ENCODE results near the gene SPATA24. TPM values are rescaled to one million over a fixed set of nuclear protein-coding genes. Genes with fewer than 3 reads are reported as not detected.
"Not testable (repeated sequence)": the region's sequence is repeated elsewhere in the genome, so short reads cannot be mapped to it uniquely, and the experiment has no call there.

SPATA24 gene
- total RNA-seq, 1 donor from 2014 or later, result not detected

DNA sequence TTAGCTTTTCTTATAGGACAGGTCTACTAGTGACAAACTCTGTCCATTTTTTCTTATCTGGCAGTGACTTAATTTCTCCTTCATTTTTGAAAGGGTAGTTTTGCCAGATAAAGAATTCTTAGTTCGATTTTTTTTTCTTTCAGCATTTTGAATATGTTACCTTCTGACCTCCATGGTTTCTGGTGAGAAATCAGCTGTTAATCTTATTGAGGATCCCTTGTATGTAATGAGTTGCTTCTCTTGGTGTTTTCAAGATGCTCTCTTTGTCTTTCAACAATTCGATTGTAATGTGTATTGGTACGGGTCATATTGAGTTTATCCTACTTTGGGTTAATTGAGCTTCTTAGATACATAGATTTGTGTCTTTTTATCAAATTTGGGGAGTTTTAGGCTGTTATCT lies 49.7 kb downstream of the SPATA24 start:
- intact Hi-C loops (cut with DNase I), result no loop called here
- H3K4me1 ChIP-seq, result no peaks in the 10 kb centered on the region
- no peak overlapping the region for H3K27ac ChIP-seq
- no peaks in the 10 kb centered on the region for H3K9me3 ChIP-seq
- no peaks in the 10 kb centered on the region for H3K27me3 ChIP-seq
- peaks cover 0 to 5% of the 10 kb centered on the region in 2 donors for H3K36me3 ChIP-seq
- DNase-seq (ENCODE audit: low spot score in 2 of 2), result no peak
- H3K4me3 ChIP-seq, result no peak overlapping the region
- TF ChIP-seq, protein P1, sequence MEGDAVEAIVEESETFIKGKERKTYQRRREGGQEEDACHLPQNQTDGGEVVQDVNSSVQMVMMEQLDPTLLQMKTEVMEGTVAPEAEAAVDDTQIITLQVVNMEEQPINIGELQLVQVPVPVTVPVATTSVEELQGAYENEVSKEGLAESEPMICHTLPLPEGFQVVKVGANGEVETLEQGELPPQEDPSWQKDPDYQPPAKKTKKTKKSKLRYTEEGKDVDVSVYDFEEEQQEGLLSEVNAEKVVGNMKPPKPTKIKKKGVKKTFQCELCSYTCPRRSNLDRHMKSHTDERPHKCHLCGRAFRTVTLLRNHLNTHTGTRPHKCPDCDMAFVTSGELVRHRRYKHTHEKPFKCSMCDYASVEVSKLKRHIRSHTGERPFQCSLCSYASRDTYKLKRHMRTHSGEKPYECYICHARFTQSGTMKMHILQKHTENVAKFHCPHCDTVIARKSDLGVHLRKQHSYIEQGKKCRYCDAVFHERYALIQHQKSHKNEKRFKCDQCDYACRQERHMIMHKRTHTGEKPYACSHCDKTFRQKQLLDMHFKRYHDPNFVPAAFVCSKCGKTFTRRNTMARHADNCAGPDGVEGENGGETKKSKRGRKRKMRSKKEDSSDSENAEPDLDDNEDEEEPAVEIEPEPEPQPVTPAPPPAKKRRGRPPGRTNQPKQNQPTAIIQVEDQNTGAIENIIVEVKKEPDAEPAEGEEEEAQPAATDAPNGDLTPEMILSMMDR (IDR thresholded peaks at IDR 0.05), result no peak

DNA sequence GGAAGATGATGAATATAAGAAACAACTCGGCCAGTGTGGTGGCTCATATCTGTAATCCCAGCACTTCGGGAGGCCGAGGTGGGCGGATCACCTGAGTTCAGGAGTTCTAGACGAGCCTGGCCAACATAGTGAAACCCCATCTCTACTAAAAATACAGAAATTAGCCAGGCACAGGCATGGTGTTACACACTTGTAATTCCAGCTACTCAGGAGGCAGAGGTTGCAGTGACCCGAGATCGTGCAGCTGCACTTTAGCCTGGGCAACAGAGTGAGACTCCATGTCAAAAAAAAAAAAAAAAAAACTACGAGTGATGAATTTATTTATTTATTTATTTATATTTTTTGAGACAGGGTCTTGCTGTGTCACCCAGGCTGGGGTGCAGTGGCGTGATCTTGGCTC lies 56.0 kb downstream of the SPATA24 start:
- peaks cover 3 to 12% of the 10 kb centered on the region in 2 donors for H3K4me1 ChIP-seq
- H3K4me3 ChIP-seq; intact Hi-C loops (cut with DNase I): not testable (repeated sequence)

More for the DNA sequence above, 56.0 kb downstream of the SPATA24 start:
- not testable (repeated sequence) for DNase-seq (ENCODE audit: low spot score in 2 of 2); H3K27ac ChIP-seq; H3K36me3 ChIP-seq; H3K9me3 ChIP-seq; H3K27me3 ChIP-seq

Other genes starting within 250 kb of the SPATA24 start
- gene SIL1, start 205.7 kb downstream of the SPATA24 start, total RNA-seq, result 53.4 TPM
- 58.8 TPM for gene MATR3, start 110.3 kb downstream of the SPATA24 start, total RNA-seq
- 27.6 TPM for gene PAIP2, start 62.2 kb downstream of the SPATA24 start, total RNA-seq
- gene SLC23A1, start 20.8 kb downstream of the SPATA24 start, total RNA-seq, result not detected
- gene MZB1, start 14.2 kb downstream of the SPATA24 start, total RNA-seq, result 8.0 TPM
- 4.3 TPM for gene PROB1, start 9.0 kb downstream of the SPATA24 start, total RNA-seq
- 8.4 TPM for gene DNAJC18, start 35.4 kb upstream of the SPATA24 start, total RNA-seq
- 51.6 TPM for gene ECSCR, start 58.7 kb upstream of the SPATA24 start, total RNA-seq
- gene SMIM33, start 66.9 kb upstream of the SPATA24 start, total RNA-seq, result not detected
- 179 TPM for gene STING1, start 78.7 kb upstream of the SPATA24 start, total RNA-seq
- gene UBE2D2, start 157.2 kb upstream of the SPATA24 start, total RNA-seq, result 65.9 TPM
- gene CXXC5, start 244.3 kb upstream of the SPATA24 start, total RNA-seq, result 41.9 TPM

Measured in ascending aorta (tissue), 2 donors.